ENCODE results near the gene HSF2.
A peak's percentile ranks its signal among the peaks of the same experiment; 100 is the strongest.

The HSF2 gene

DNA sequence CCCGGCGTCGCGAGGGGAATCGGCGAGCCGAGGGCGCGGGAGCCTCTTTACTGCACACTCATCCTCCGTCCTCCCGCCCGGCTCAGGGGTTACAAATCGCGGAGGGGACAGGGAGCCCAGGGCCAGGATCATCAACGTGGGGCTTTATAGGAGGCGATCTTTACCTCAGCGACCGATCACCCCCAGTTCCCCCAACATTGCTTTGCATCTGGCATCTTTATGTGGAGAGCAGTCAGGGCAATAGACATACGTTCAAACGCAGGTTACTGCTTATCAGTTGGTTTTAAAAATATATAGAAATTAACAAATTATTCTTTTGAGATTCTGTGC, 634 bp downstream of the HSF2 start:
- Histone ChIP-seq H3K27ac (ENCODE audit: low read depth, low read length) (0 out of 2 replicates have a peak overlapping the region, but pooled peaks have one; percentile 68), H3F3A (ENCODE audit: insufficient read depth) (no peaks in the 10 kb centered on the region), H3K4me2 (ENCODE audit: low read depth, low read length, poor library complexity, severe bottlenecking) (peak overlapping the region; percentile 93), H3K36me3 (ENCODE audit: low read length) (no peaks in the 10 kb centered on the region), H3K4me3 (ENCODE audit: insufficient read depth, low read length, poor library complexity, severe bottlenecking) (peak overlapping the region; percentile 98), H3K79me2 (ENCODE audit: insufficient read depth, low read length) (peaks cover 56% of the 10 kb centered on the region), H3K27me3 (ENCODE audit: low read length) (no peaks in the 10 kb centered on the region), H3K9me2 (replicated peaks; ENCODE audit: insufficient read depth, low read length) (no peaks in the 10 kb centered on the region), H4K20me1 (ENCODE audit: low read depth, low read length) (peaks cover 17% of the 10 kb centered on the region), H2AFZ (ENCODE audit: low read depth, low read length, severe bottlenecking) (peak overlapping the region; percentile 98), H3K9me3 (ENCODE audit: insufficient read depth, low read length) (no peaks in the 10 kb centered on the region), H3K9ac (ENCODE audit: low read length) (peak overlapping the region; percentile 99)
- TF ChIP-seq, protein P1, sequence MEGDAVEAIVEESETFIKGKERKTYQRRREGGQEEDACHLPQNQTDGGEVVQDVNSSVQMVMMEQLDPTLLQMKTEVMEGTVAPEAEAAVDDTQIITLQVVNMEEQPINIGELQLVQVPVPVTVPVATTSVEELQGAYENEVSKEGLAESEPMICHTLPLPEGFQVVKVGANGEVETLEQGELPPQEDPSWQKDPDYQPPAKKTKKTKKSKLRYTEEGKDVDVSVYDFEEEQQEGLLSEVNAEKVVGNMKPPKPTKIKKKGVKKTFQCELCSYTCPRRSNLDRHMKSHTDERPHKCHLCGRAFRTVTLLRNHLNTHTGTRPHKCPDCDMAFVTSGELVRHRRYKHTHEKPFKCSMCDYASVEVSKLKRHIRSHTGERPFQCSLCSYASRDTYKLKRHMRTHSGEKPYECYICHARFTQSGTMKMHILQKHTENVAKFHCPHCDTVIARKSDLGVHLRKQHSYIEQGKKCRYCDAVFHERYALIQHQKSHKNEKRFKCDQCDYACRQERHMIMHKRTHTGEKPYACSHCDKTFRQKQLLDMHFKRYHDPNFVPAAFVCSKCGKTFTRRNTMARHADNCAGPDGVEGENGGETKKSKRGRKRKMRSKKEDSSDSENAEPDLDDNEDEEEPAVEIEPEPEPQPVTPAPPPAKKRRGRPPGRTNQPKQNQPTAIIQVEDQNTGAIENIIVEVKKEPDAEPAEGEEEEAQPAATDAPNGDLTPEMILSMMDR (IDR thresholded peaks at IDR 0.05; ENCODE audit: insufficient read depth, low read length, poor library complexity, severe bottlenecking) = no peak
- no peak for TF ChIP-seq EZH2phosphoT487 (conservative IDR thresholded peaks at IDR 0.05; ENCODE audit: low read length)

DNA sequence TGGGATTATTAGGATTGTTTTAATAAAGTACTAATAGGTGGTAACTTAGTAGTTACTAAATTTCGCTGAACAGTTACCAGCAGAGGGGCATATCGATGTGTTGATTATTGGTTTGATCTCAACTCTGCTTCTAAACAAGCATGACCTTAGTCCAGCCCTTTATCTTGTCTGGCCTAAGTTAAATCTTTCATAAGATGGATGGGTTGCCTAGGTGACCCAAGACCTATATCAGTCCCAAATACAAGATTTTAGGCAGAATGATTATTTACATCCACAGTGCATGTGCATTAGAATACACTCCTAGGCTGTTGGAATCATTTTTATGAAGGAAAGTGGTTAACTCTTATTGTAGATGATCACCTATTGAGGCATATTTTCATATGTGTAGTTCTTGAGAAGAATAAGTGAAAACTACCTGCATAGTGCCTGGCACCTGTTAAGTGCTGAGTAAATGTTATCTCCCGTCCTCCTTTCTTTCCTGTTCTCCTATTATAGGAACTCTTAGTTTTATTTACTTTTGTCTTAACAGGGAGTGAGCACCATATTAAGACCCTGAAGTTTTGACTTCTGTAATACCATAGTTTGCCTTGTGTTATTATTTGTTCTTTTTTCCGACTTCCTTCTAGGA, 1.1 kb downstream of the HSF2 start:
- Histone ChIP-seq H2AFZ (ENCODE audit: low read depth, low read length, severe bottlenecking) (peak overlapping the region; percentile 98), H3K36me3 (ENCODE audit: low read length) (no peaks in the 10 kb centered on the region), H3K79me2 (ENCODE audit: insufficient read depth, low read length) (peaks cover 60% of the 10 kb centered on the region), H3K9ac (ENCODE audit: low read length) (peak overlapping the region; percentile 99), H3K9me3 (ENCODE audit: insufficient read depth, low read length) (no peaks in the 10 kb centered on the region), H3K27me3 (ENCODE audit: low read length) (no peaks in the 10 kb centered on the region), H4K20me1 (ENCODE audit: low read depth, low read length) (peaks cover 21% of the 10 kb centered on the region), H3K9me2 (replicated peaks; ENCODE audit: insufficient read depth, low read length) (no peaks in the 10 kb centered on the region), H3K4me3 (ENCODE audit: insufficient read depth, low read length, poor library complexity, severe bottlenecking) (peak overlapping the region; percentile 98), H3F3A (ENCODE audit: insufficient read depth) (no peaks in the 10 kb centered on the region), H3K4me2 (ENCODE audit: low read depth, low read length, poor library complexity, severe bottlenecking) (peak overlapping the region; percentile 93), H3K27ac (ENCODE audit: low read depth, low read length) (0 out of 2 replicates have a peak overlapping the region, but pooled peaks have one; percentile 32)
- no peak for TF ChIP-seq EZH2phosphoT487 (conservative IDR thresholded peaks at IDR 0.05; ENCODE audit: low read length)
- TF ChIP-seq, protein P1 (IDR thresholded peaks at IDR 0.05; ENCODE audit: insufficient read depth, low read length, poor library complexity, severe bottlenecking) = no peak

DNA sequence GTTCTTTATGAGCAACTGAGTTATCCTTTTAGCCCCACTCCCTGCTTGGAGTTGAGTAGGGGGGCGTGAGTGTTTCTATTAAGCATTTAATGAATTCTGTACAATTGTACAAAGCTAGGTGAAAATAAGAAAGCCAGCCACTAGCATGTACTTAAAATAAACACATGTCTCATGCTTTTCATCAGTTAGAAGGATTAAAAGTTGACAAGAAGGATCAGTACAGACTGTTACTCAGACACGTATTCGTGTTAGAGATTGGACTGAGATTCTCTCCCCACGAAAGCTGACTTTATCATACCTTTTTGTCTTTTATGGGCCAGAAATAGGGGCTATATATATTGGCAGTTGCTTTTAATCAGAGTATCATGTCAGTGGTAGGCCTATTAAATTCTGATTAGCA, 1.7 kb downstream of the HSF2 start:
- H3K4me3 ChIP-seq (ENCODE audit: insufficient read depth, low read length, poor library complexity, severe bottlenecking) = peak overlapping the region; percentile 98
- no peaks in the 10 kb centered on the region for H3F3A ChIP-seq (ENCODE audit: insufficient read depth)
- no peak for TF ChIP-seq EZH2phosphoT487 (conservative IDR thresholded peaks at IDR 0.05; ENCODE audit: low read length)
- TF ChIP-seq, protein P1 (IDR thresholded peaks at IDR 0.05; ENCODE audit: insufficient read depth, low read length, poor library complexity, severe bottlenecking) = no peak
- H3K79me2 ChIP-seq (ENCODE audit: insufficient read depth, low read length) = peaks cover 66% of the 10 kb centered on the region
- no peaks in the 10 kb centered on the region for H3K9me2 ChIP-seq (replicated peaks; ENCODE audit: insufficient read depth, low read length)
- no peaks in the 10 kb centered on the region for H3K27me3 ChIP-seq (ENCODE audit: low read length)
- H3K4me2 ChIP-seq (ENCODE audit: low read depth, low read length, poor library complexity, severe bottlenecking) = peak overlapping the region; percentile 93
- peaks cover 23% of the 10 kb centered on the region for H4K20me1 ChIP-seq (ENCODE audit: low read depth, low read length)
- no peaks in the 10 kb centered on the region for H3K9me3 ChIP-seq (ENCODE audit: insufficient read depth, low read length)
- H2AFZ ChIP-seq (ENCODE audit: low read depth, low read length, severe bottlenecking) = no peak overlapping the region
- no peaks in the 10 kb centered on the region for H3K36me3 ChIP-seq (ENCODE audit: low read length)
- H3K27ac ChIP-seq (ENCODE audit: low read depth, low read length) = no peak overlapping the region
- H3K9ac ChIP-seq (ENCODE audit: low read length) = peak overlapping the region; percentile 99

Data from SU-DHL-6 (cell line).